IMR-90 (cell line): Measurements from ENCODE around the gene MADD. TPM values are rescaled to one million over a fixed set of nuclear protein-coding genes. Genes with fewer than 3 reads are reported as not detected.

ENCODE experiments used
- ATAC-seq: fragments of 200-7000 bp; cut with Tn5 transposase; 2 replicates; pipeline ENCODE4 v1.9.1; 2020; ENCODE audit warnings: low read depth, mild to moderate bottlenecking, moderate library complexity
- BruUV-seq: library from RNA; stranded (reverse); fragments of 400-500 nt; replicated peaks from 2 replicates; lab custom pipeline; 2021; lab: Mats Ljungman, UMichigan
- CTCF ChIA-PET: fragments of 300-600 bp; formaldehyde crosslinking; extraction: SDS; loops from one replicate; lab custom pipeline; 2021; ENCODE audit warnings: antibody characterized with exemption; lab: Yijun Ruan, JAX
- POLR2A ChIA-PET: fragments of 300-600 bp; sonication (Branson Sonifier 250); formaldehyde crosslinking; loops from one replicate; lab custom pipeline; 2022; ENCODE audit warnings: antibody characterized with exemption; ENCODE audit not compliant: unreplicated experiment; lab: Charles Lee
- DNase-seq: peaks from one replicate; pipeline ENCODE4 v3.0.0; 2013
- H2AFZ ChIP-seq: replicated peaks from 2 replicates; pipeline ENCODE3; 2013; ENCODE audit warnings: low read length, mild to moderate bottlenecking; ENCODE audit not compliant: poor library complexity
- H2AK5ac ChIP-seq: 2 replicates; pipeline ENCODE4 v1.6.1; 2013; ENCODE audit warnings: low read depth, low read length, inconsistent platforms
- H2AK9ac ChIP-seq: replicated peaks from 2 replicates; pipeline ENCODE3; 2013; ENCODE audit warnings: mild to moderate bottlenecking, low read depth, low read length, moderate library complexity; ENCODE audit not compliant: poor library complexity
- H2BK120ac ChIP-seq: 2 replicates; pipeline ENCODE4 v1.6.1; 2013; ENCODE audit warnings: low read depth, low read length, inconsistent platforms
- H2BK15ac ChIP-seq: 3 replicates; pipeline ENCODE4 v1.6.1; 2013; ENCODE audit warnings: low read depth, low read length, inconsistent platforms
- H2BK20ac ChIP-seq: 2 replicates; pipeline ENCODE4 v1.6.1; 2013; ENCODE audit warnings: low read depth, mild to moderate bottlenecking, inconsistent platforms, low read length, moderate library complexity
- H2BK5ac ChIP-seq: 2 replicates; pipeline ENCODE4 v1.6.1; 2013; ENCODE audit warnings: mild to moderate bottlenecking, low read depth, low read length, inconsistent platforms; ENCODE audit not compliant: poor library complexity, severe bottlenecking
- H3K14ac ChIP-seq: replicated peaks from 2 replicates; pipeline ENCODE4 v1.6.1; 2013; ENCODE audit warnings: low read depth, low read length, inconsistent platforms
- H3K18ac ChIP-seq: 2 replicates; pipeline ENCODE4 v1.6.1; 2013; ENCODE audit warnings: low read depth, low read length, control low read depth
- H3K23ac ChIP-seq: 2 replicates; pipeline ENCODE4 v1.6.1; 2013; ENCODE audit warnings: low read depth, low read length, inconsistent platforms
- H3K27ac ChIP-seq: 2 replicates; pipeline ENCODE4 v1.5.1; 2013; ENCODE audit warnings: mild to moderate bottlenecking, control low read depth, low read length; ENCODE audit not compliant: insufficient read depth
- H3K27me3 ChIP-seq: 2 replicates; pipeline ENCODE4 v1.6.1; 2013; ENCODE audit warnings: low read length; ENCODE audit not compliant: control insufficient read depth, insufficient read depth
- H3K36me3 ChIP-seq: 2 replicates; pipeline ENCODE4 v1.6.1; 2013; ENCODE audit warnings: low read length, mixed read lengths; ENCODE audit not compliant: control insufficient read depth, insufficient read depth
- H3K4ac ChIP-seq: 2 replicates; pipeline ENCODE4 v1.6.1; 2013; ENCODE audit warnings: low read depth, low read length, inconsistent platforms
- H3K4me1 ChIP-seq: 2 replicates; pipeline ENCODE4 v1.6.1; 2013; ENCODE audit warnings: low read length, mixed read lengths; ENCODE audit not compliant: control insufficient read depth, insufficient read depth
- H3K4me2 ChIP-seq: 2 replicates; pipeline ENCODE4 v1.6.1; 2013; ENCODE audit warnings: low read depth, mild to moderate bottlenecking, control low read depth, low read length, moderate library complexity
- H3K4me3 ChIP-seq: 2 replicates; pipeline ENCODE4 v1.5.1; 2013; ENCODE audit warnings: low read depth, mild to moderate bottlenecking, control low read depth, low read length, moderate library complexity; ENCODE audit not compliant: insufficient read depth
- H3K56ac ChIP-seq: 2 replicates; pipeline ENCODE4 v1.6.1; 2013; ENCODE audit warnings: low read length, inconsistent platforms; ENCODE audit not compliant: insufficient read depth; ENCODE audit errors: extremely low read depth
- H3K79me1 ChIP-seq, 2 experiments: 2 replicates each; pipeline ENCODE4 v1.6.1; 2013; ENCODE audit warnings: low read length in 2 of 2, inconsistent platforms in 1 of 2, low read depth in 1 of 2
- H3K9ac ChIP-seq: 2 replicates; pipeline ENCODE4 v1.6.1; 2013; ENCODE audit warnings: low read depth, low read length, control low read depth
- H3K9me1 ChIP-seq: 2 replicates; pipeline ENCODE4 v1.6.1; 2013; ENCODE audit warnings: low read length, inconsistent platforms; ENCODE audit not compliant: insufficient read depth
- H3K9me3 ChIP-seq: 2 replicates; pipeline ENCODE4 v1.6.1; 2013; ENCODE audit warnings: low read length; ENCODE audit not compliant: control insufficient read depth, insufficient read depth
- H4K20me1 ChIP-seq: 2 replicates; pipeline ENCODE4 v1.6.1; 2013; ENCODE audit warnings: low read length, inconsistent platforms; ENCODE audit not compliant: insufficient read depth
- H4K5ac ChIP-seq: 2 replicates; pipeline ENCODE4 v1.6.1; 2013; ENCODE audit warnings: mild to moderate bottlenecking, low read depth, low read length, control low read depth
- H4K8ac ChIP-seq, 2 experiments: 2 replicates each; pipeline ENCODE4 v1.6.1; 2013; ENCODE audit warnings: low read depth in 2 of 2, low read length in 2 of 2, control low read depth in 1 of 2, inconsistent platforms in 1 of 2
- H4K91ac ChIP-seq: 2 replicates; pipeline ENCODE4 v1.6.1; 2013; ENCODE audit warnings: low read depth, low read length, inconsistent platforms; ENCODE audit not compliant: insufficient read depth
- MXI1 ChIP-seq: IDR thresholded peaks from 2 replicates; pipeline ENCODE4 v1.6.1; 2012; ENCODE audit warnings: low read depth, mild to moderate bottlenecking, low read length, moderate library complexity, borderline replicate concordance
- WGBS, 2 experiments: methylation state at CpG; one replicate each; pipeline versions ENCODE4 v1.1.5 to v1.1.7; 2013; ENCODE audit warnings: missing lambda C conversion rate in 2 of 2; ENCODE audit not compliant: insufficient read length in 1 of 2; ENCODE audit errors: extremely low coverage in 2 of 2; 5-methylcytosine and 5-hydroxymethylcytosine counted together
- dilution Hi-C: fragments of 300-500 bp; cut with HindIII; formaldehyde crosslinking; loops from one replicate; pipeline ENCODE4 v1.14.3; 2018; ENCODE audit warnings: low sequenced_read_pairs; ENCODE audit not compliant: unreplicated experiment
- in situ Hi-C: fragments of 300-500 bp; cut with MboI; formaldehyde crosslinking; loops from 3 replicates; pipeline ENCODE4 v1.14.3; 2019; ENCODE audit warnings: low sequenced_read_pairs, inconsistent platforms, mixed read lengths
- intact Hi-C: fragments of 100-400 bp; cut with micrococcal nuclease; formaldehyde crosslinking; loops from 2 replicates; pipeline ENCODE4 v1.10.0; 2022
- polyA plus RNA-seq, 3 experiments: library from polyadenylated mRNA; depleted of rRNA; stranded (reverse); fragments of >200 nt; gene quantifications; 2 replicates each; pipeline ENCODE4 v1.2.3, GENCODE V29; 2012; ENCODE audit warnings: low replicate concordance in 1 of 3
- total RNA-seq: library from RNA; depleted of rRNA; stranded (reverse); fragments of >200 nt; gene quantifications from 2 replicates; pipeline ENCODE4 v1.2.3, GENCODE V29; 2012

Gene MADD
- total and polyA plus RNA-seq, 2 of the 4 experiments (the other 2 are of a cell fraction): 13.3 to 16.4 TPM

GRCh38 chr11:47235163-47235562 lies 34.8 kb upstream of the MADD start:
- Histone ChIP-seq H3K23ac (no peak overlapping the region), H4K8ac (peak overlapping the region; percentile 42 to 69; a peak in 2 of 4 replicates), H2BK120ac (peak overlapping the region; percentile 63; the same call in 1 of the 2 replicates), H3K27me3 (no peaks in the 10 kb centered on the region), H3K9me1 (peaks cover 4% of the 10 kb centered on the region; the same call in 1 of the 2 replicates), H2BK5ac (peak overlapping the region; percentile 80), H3K56ac (no peak overlapping the region), H3K4ac (peak overlapping the region; percentile 61), H3K36me3 (peaks cover 39% of the 10 kb centered on the region), H3K4me2 (no peak overlapping the region), H3K9me3 (no peaks in the 10 kb centered on the region), H3K79me1 (peaks cover 9 to 43% of the 10 kb centered on the region in 2 experiments; a peak in 3 of 4 replicates), H3K14ac (0 out of 2 replicates have a peak overlapping the region, but pooled peaks have one; percentile 16), H3K9ac (no peak overlapping the region), H2BK20ac (no peak overlapping the region), H3K4me1 (peaks cover 14% of the 10 kb centered on the region), H4K91ac (peak overlapping the region; percentile 59; the same call in 1 of the 2 replicates), H2BK15ac (0 out of 3 replicates have a peak overlapping the region, but pooled peaks have one; percentile 29), H4K20me1 (no peaks in the 10 kb centered on the region; the same call in 1 of the 2 replicates), H2AK9ac (peak overlapping the region; percentile 79), H4K5ac (no peak overlapping the region), H3K4me3 (no peak overlapping the region), H2AFZ (no peak overlapping the region), H3K18ac (no peak overlapping the region), H2AK5ac (peak overlapping the region; percentile 69), H3K27ac (no peak overlapping the region; the same call in 1 of the 2 replicates)
- ATAC-seq: no peak
- dilution Hi-C loops: no loop called here
- TF ChIP-seq MXI1: no peak
- BruUV-seq: no TSS peak
- intact Hi-C loops: loop anchor here (2.0 kb wide), 1 partner anchor 58 kb away; the partner anchor contains the start of gene ARFGAP2
- in situ Hi-C loops: no loop called here
- DNase-seq: no peak
- ChIA-PET CTCF (interaction anchor here (1.0 to 2.8 kb wide), 2 partner anchors 24 to 48 kb away, joined by 3 to 12 read pairs; no protein-coding TSS in a partner anchor), POLR2A (interaction anchor here (1.4 kb wide), 1 partner anchor 13 kb away, joined by 4 read pairs; the partner anchor contains the start of gene ACP2)
- no CpG with 5 or more reads among the region's 12 CpGs for WGBS, 2 experiments
